Tibial artery (tissue), 4 donors: ENCODE results near the gene GNAI3.

Source experiments
- DNase-seq, 2 donors: peaks; one replicate each; pipeline ENCODE4 v3.0.0-alpha.2; 2019
- H3K27ac ChIP-seq, 2 donors: fragments of 200-600 bp; sonication (generic) in 1 of 2; 1 replicate in 1 of 2; 2 replicates in 1 of 2; pipeline ENCODE4 v1.5.1; 2018 to 2019; ENCODE audit warnings: mild to moderate bottlenecking in 1 of 2
- H3K27me3 ChIP-seq, 2 donors: fragments of 200-600 bp; sonication (generic) in 1 of 2; one replicate each; pipeline versions ENCODE4 v1.5.1 to v1.6.0; 2016 to 2019
- H3K36me3 ChIP-seq, 3 donors: fragments of 200-600 bp; sonication (generic) in 2 of 3; one replicate each; pipeline ENCODE4 v1.5.1; 2016 to 2019; ENCODE audit warnings: mild to moderate bottlenecking in 2 of 3
- H3K4me1 ChIP-seq, 4 donors: fragments of 200-600 bp; sonication (generic) in 2 of 4; 1 replicate in 3 of 4; 2 replicates in 1 of 4; pipeline ENCODE4 v1.5.1; 2016 to 2019
- H3K4me3 ChIP-seq, 2 donors: fragments of 200-600 bp; sonication (generic) in 1 of 2; 1 replicate in 1 of 2; 2 replicates in 1 of 2; pipeline ENCODE4 v1.5.1; 2018 to 2019; ENCODE audit warnings: mild to moderate bottlenecking in 2 of 2
- H3K9me3 ChIP-seq, 3 donors: fragments of 200-600 bp; sonication (generic) in 1 of 3; one replicate each; pipeline ENCODE4 v1.5.1; 2016 to 2019
- intact Hi-C: fragments of 100-400 bp; cut with DNase I; formaldehyde crosslinking; loops from one replicate; pipeline ENCODE4 v1.15.0; 2023; ENCODE audit warnings: low total_unique reads
- TF ChIP-seq, protein P1 (sequence below), 2 experiments: fragments of 200-600 bp in 1 of 2; fragments of 450-650 bp in 1 of 2; IDR thresholded peaks; one replicate each; pipeline ENCODE4 v1.5.1; 2017 to 2019; ENCODE audit warnings: antibody characterized with exemption in 2 of 2, mild to moderate bottlenecking in 1 of 2, moderate library complexity in 1 of 2

GNAI3 gene

DNA sequence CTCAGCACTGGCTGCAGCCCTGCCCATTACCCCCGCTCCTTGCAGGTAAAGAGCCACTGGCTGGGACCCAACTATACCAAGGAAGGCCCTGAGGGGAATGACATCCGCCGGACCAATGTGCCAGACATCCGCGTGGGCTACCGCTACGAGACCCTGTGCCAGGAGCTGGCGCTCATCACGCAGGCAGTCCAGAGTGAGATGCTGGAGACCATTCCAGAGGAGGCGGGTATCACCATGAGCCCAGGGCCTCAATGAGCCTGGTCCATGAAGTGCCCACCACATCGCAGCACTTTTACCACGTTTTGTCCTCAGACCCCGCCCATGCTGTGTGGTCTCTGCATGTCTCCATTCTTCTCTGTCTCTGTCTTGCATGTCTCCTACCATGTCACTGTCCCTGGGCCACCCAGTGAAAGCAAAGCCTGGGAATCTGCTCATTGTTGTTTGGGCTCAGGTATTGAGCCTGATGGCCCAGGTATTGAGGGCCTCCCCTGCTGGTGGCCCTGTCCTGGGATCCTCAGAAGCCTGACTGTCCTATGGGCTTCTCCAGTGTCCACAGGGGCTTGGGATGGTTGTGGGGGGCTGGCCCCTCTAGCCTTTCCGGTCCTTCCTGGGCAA, 82.6 kb downstream of the GNAI3 start:
- intact Hi-C loops: no loop called here
- peaks cover 0 to under 1% (median 0%) of the 10 kb centered on the region in 4 donors for H3K4me1 ChIP-seq
- H3K9me3 ChIP-seq: no peaks in the 10 kb centered on the region
- H3K4me3 ChIP-seq: no peak overlapping the region
- H3K27me3 ChIP-seq: no peaks in the 10 kb centered on the region
- DNase-seq: no peak
- no peak overlapping the region for H3K27ac ChIP-seq
- TF ChIP-seq, protein P1, sequence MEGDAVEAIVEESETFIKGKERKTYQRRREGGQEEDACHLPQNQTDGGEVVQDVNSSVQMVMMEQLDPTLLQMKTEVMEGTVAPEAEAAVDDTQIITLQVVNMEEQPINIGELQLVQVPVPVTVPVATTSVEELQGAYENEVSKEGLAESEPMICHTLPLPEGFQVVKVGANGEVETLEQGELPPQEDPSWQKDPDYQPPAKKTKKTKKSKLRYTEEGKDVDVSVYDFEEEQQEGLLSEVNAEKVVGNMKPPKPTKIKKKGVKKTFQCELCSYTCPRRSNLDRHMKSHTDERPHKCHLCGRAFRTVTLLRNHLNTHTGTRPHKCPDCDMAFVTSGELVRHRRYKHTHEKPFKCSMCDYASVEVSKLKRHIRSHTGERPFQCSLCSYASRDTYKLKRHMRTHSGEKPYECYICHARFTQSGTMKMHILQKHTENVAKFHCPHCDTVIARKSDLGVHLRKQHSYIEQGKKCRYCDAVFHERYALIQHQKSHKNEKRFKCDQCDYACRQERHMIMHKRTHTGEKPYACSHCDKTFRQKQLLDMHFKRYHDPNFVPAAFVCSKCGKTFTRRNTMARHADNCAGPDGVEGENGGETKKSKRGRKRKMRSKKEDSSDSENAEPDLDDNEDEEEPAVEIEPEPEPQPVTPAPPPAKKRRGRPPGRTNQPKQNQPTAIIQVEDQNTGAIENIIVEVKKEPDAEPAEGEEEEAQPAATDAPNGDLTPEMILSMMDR (IDR thresholded peaks at IDR 0.05): no peak
- H3K36me3 ChIP-seq: peaks cover 27 to 65% (median 49%) of the 10 kb centered on the region in 3 donors

DNA sequence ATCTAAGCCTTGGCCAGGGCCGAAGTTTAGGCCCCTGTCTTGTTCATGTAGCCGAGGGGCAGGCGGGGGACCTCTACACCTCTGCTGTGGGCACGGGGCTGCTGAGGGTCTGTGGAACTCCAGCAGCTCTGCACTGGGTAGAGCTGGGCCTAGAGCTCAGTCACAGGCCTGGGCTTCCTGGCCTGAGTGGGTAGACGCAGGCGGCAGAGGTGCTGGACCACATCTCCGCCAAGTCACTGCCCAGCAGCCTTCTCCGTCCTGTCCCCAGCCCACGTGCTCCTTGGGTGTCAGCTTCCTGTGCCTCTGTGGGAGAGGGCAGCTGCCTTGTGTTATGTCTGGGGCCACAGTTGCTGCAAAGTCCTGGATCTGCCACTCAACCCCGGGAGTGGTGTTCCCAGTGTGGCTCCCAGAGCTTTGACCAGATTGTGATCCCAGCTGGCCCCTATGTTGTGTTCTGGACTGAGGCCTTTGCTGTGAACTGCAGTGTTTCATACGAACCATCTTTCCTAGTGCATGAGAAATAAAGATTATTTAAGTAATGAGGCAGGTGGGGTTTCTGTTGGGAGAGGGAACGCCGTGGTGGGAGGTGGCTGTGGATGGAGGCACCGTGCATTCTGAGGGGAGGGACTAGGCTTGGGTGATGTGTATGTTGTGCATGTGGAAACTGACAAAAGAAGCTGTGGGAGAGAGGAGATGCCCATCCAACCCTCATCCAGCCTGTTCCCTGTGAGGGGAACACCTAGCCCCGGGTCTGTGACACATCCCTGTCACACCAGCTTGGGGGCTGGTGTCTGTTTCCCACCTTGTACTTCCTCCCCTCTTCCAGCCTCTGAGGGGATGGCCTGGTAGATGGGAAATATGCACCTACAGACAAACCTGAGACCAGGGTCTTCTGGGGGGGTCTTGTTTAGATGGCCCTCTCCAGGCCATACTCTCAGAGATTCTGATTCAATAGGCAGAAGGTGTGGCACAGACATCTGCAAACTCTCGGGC, 83.4 kb downstream of the GNAI3 start:
- Histone ChIP-seq H3K4me3 (no peak overlapping the region), H3K9me3 (no peaks in the 10 kb centered on the region), H3K36me3 (peaks cover 27 to 57% (median 45%) of the 10 kb centered on the region in 3 donors), H3K4me1 (peaks cover 0 to 8% (median 0%) of the 10 kb centered on the region in 4 donors), H3K27me3 (no peaks in the 10 kb centered on the region), H3K27ac (no peak overlapping the region)
- DNase-seq: peak in 1 of 2 donors; percentile 60
- TF ChIP-seq, protein P1 (IDR thresholded peaks at IDR 0.05): no peak
- intact Hi-C loops: no loop called here

DNA sequence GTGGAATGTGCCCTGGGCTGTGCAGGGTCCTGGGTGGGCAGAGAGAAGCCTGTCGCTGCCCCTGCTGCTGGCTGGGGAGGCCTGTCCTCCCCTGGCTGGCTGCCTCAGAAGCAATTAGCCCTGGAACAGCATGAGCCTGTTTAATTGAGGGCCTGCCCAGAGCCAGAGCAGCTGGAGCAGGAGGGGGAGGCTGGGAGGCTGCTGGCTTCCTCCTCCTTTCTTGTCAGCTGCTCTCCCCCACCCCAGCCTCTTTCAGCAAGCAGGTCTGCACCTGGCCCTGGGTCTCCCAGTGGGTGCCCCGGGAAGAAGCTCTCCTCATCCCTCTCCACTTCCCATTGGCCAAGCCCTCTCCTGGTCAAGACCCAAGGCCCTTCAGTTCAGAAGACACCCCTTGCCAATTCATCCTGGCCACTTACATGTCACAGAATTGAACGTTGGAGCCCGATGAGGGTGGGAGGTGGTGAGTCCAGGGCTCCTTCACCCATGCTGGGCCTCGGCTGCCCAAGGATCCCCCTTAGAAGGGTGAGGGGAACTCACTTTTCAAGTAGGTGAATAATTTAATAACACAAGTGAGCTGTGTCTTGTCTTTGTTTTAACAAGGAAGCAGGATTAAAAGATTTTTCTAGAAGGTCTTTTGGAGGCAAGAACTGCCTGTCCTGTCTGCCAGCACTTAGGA, 84.4 kb downstream of the GNAI3 start:
- peak in 1 of 2 donors; percentile 53 for DNase-seq
- Histone ChIP-seq H3K27me3 (no peaks in the 10 kb centered on the region), H3K4me1 (peaks cover 0 to 8% (median 0%) of the 10 kb centered on the region in 4 donors), H3K27ac (no peak overlapping the region), H3K4me3 (no peak overlapping the region), H3K9me3 (no peaks in the 10 kb centered on the region), H3K36me3 (peaks cover 22 to 47% (median 35%) of the 10 kb centered on the region in 3 donors)
- TF ChIP-seq, protein P1 (IDR thresholded peaks at IDR 0.05): no peak
- intact Hi-C loops: no loop called here

DNA sequence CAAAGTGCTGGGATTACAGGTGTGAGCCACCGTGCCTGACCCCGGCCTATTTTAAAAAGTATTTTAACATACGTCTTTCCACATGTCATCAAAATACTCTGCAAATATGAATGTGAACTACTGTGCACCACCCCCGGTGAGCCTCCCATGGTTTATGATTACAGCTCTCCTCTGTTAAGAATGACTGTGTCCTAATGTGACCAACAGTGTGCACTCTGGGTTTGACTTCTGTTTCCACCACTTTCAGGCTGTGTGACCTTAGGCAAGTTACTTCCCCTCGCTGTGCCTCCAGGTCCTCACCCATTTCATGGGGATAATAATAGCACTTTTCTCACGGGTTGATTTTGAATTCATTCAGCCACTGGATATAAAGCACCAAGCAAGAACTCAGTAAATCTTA, 85.9 kb downstream of the GNAI3 start:
- DNase-seq: peak in 1 of 2 donors; percentile 25
- no peak overlapping the region for H3K4me3 ChIP-seq
- H3K36me3 ChIP-seq: peaks cover 8 to 32% (median 20%) of the 10 kb centered on the region in 3 donors
- H3K9me3 ChIP-seq: no peaks in the 10 kb centered on the region
- H3K27ac ChIP-seq: no peak overlapping the region
- TF ChIP-seq, protein P1 (IDR thresholded peaks at IDR 0.05): no peak
- H3K27me3 ChIP-seq: no peaks in the 10 kb centered on the region
- intact Hi-C loops: no loop called here
- peaks cover 0 to 8% (median 0%) of the 10 kb centered on the region in 4 donors for H3K4me1 ChIP-seq
